HG02870 (cell line): ENCODE measurements around the gene C1orf159.
"Not testable (repeated sequence)": the region's sequence is repeated elsewhere in the genome, so short reads cannot be mapped to it uniquely, and the experiment has no call there.

Experiments used
- ATAC-seq: cut with Tn5 transposase; IDR thresholded peaks from one replicate; pipeline ENCODE4 v1.9.1; 2021; ENCODE audit warnings: mild to moderate bottlenecking, moderate library complexity; ENCODE audit not compliant: unreplicated experiment

The C1orf159 gene

DNA sequence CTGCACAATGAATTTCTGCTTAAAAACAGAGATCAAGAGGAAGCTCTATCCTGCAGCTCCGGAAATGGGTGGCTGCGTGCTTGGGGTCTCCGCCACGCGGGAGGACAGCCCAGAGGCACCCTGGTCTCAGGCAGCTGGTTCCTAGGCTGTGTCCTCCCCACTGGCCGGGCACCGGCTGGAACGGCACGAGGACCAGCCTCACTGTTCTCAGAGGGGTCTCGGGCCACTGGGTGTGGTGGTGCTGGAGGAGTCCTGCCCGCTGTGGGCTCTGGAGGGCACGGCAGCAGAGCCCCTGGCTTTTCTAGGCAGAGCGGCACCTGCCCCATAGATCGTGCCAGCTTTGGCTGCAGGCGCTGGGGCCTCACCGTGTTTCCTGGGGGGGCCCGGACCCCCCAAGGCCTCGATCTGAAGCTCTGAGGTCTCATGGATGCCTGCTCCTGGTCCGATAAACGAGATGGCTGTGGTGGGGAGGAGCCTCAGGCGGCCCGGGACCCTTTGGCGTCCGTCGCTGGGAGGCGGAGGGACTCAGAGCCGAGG, 33.6 kb downstream of the C1orf159 start:
- ATAC-seq: no peak

DNA sequence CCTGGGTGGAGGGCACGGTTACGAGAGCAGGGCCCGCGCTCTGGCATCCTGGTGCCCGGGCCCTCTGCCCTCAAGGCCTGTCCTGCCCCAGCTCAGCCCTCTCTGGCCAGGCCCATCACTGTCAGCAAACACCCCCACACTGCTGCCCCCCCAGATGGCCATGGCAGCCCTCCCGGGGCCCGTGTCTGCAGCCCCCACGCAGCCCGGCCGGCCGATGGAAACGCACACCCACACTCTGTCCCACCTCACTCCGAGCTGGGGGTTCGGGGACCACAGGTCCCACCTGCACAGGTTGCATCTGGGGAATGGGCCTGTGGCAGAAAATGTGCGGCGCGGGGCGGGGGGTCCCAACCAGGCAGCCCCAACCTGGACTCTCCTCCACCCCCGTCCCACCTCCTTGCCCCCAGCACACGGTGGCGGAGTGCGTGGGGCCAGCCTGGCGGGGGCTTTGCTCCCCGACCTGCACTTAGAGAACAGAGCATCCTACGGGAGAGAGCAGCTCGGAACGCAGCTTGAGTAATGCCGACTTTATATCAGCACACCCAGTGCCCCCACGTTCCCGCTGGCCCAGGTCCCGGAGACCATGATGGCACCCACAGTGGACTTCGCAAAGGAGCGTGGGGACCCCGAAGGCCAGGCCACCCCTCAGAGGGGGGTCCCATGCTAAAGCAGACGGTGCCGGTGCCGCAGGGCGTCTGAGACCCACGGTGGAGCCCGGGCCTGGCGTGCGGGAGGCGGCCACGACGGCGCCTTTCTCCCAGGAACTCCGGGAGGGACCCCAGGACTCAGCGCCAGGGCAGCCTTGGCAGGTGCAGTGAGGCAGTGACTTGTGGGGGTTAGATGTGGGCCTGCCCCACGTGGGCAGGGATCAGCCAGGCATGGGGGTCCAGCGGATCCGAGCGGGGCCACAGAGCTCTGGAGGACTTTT, 34.3 kb downstream of the C1orf159 start:
- no peak for ATAC-seq

DNA sequence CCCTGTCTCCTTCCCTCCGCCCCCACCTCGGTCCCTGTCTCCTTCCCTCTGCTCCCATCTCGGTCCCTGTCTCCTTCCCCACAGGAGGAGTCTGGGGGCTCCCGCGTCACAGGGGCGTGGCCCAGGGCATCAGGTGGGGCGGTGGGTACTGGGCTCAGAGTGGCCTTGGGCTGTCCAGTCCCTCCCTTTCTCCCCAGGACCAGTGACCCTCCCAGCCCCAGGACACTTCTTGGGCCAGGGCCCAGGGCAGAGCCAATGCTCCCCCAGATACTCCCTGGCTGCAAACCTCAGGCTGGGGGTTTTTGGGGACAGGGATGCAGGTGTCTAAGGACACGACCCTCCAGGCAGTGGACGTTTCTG, 35.0 kb downstream of the C1orf159 start:
- no peak for ATAC-seq

GRCh38 chr1:1080122-1080757, 35.6 kb downstream of the C1orf159 start:
- no peak for ATAC-seq

GRCh38 chr1:1079408-1080121, 36.3 kb downstream of the C1orf159 start:
- no peak for ATAC-seq

GRCh38 chr1:1077396-1077795, 38.5 kb downstream of the C1orf159 start:
- not testable (repeated sequence) for ATAC-seq

- no peak for ATAC-seq
Measured at GRCh38 chr1:1075148-1075935, 40.5 kb downstream of the C1orf159 start.

DNA sequence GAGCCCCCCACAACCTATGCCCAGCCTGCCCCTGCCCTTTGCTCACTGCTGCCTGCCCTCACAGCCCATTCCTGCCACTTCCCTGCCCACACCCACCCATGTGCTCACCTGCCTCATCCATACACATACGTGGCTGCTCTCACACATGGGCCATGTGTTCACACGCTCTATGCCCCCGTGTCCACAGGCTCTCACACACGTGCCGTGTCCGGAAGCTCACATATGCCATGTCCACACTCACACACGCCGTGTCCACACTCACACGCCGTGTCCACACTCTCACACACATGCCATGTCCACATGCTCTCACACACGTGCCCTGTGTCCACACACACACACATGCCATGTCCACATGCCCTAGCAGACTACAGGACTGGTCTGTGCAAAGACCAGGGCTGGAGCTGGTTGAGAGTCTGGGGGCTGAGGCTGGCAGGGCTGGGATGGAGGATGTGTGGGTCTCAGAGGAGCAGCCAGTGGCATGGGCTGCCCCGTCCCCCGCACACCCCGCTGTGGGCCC, 41.2 kb downstream of the C1orf159 start:
- ATAC-seq: no peak

- ATAC-seq: no peak
Measured at GRCh38 chr1:1073743-1074587, 41.9 kb downstream of the C1orf159 start, which contains the start of gene RNF223. Gene RNF223 (minus strand): TSS chr1:1074306. CDS start chr1:1072566, 1,740 bp downstream.

DNA sequence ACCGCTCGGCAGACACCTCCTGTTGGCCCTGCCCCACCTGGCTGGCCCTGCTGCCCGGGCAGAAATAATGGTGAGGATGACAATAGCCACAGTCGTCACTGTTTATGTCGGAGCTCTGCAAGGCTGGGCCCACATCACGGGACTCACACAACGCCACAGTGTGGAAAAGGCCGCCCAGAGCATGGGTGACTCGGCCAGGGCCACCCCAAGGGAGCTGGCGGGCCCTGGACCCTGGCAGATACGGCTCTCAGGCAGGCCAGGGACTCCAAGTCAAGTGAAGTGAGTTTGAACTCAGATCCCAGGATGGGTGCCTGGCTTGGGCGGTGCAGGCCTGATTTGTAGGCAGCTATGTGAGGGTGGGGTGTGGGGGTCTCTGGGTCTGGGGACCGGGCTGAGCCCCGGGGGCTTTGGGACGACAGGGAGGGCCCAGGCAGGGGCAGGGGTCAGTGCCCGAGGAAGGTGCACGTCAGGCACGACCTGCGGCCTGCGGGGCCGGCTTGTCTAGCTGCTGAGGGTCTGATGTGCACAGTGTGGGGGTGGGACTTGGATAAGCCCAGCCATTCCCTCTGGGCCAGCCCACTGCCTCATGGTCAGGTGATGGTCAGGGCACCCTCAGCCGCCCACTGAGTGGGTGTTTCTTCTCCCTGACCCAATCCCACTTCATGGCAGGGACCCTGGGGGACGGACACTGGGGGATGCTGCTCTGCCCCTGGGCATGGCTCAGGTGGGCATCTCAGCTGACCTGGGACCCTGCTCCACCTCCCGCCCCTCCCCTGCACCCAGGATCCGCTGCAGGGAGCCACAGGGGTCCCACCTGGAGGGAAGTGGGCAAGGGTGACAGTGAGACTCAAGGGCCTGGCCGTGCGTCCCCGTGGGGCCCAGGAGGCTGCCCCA, 42.8 kb downstream of the C1orf159 start:
- no peak for ATAC-seq

DNA sequence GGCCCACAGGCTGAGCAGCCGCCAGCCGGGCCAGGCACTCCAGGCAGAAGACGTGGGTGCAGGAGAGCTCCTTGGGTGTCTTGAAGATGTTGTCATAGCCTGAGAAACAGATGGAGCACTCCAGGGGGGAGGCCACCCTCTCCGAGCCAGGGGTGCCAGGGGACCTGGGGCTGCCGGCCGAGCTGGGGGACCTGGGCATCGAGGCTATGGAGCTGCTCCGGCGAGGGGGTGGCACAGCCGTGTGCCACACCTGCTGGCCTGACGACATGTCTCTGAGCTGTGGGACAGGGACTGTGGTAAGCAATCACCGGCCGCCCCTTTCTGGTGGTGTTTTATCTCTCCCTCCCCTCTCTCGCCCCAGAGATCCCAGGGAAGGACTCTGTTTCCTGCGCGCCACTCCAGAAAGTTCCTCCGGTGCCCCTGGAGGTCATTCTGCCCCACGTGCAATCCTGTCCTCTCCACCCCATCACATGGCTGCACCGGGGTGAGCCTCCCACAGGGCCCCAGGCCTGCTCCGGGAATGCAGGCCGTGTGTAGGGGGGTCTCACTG, 43.5 kb downstream of the C1orf159 start:
- ATAC-seq: no peak

DNA sequence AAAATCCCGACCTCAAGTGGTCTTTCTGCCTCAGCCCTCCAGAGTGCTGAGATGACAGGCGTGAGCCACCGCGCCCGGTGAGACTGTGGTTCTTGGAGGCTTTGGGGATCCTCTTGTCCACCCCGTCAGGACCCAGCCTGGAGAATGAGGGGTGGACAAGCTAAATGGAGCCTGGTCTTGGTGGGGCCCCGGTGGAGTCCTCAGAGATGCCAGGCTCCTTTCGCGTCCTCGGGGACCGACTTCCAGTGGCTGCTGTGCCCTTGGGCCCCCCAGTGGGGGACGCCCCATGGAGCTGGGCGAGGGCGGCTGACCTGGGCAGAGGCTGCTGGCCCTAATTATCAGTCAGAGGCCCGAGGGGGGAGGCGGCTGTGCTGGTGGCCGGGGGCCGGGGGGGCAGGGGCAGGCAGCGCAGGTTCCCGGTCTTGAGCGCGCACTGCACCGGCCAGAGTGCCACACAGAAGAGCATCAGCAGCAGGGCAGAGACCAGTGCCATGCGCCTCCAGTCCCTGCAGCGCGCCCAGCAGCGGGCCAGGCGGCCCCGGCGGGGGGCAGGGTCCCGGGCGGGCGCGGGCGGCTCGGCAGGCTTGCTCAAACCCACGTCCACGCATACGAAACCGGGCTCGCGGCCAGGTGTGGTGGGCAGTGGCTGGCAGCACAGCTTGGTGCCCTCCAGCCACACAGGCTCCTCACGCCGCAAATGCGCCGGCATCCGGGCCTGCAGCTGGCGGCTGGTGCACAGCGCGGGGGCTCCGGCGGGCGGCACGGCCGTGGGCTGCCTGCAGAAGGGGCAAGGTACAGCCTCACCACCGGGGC, 44.2 kb downstream of the C1orf159 start:
- ATAC-seq: no peak

GRCh38 chr1:1069711-1070676, 45.9 kb downstream of the C1orf159 start:
- no peak for ATAC-seq

DNA sequence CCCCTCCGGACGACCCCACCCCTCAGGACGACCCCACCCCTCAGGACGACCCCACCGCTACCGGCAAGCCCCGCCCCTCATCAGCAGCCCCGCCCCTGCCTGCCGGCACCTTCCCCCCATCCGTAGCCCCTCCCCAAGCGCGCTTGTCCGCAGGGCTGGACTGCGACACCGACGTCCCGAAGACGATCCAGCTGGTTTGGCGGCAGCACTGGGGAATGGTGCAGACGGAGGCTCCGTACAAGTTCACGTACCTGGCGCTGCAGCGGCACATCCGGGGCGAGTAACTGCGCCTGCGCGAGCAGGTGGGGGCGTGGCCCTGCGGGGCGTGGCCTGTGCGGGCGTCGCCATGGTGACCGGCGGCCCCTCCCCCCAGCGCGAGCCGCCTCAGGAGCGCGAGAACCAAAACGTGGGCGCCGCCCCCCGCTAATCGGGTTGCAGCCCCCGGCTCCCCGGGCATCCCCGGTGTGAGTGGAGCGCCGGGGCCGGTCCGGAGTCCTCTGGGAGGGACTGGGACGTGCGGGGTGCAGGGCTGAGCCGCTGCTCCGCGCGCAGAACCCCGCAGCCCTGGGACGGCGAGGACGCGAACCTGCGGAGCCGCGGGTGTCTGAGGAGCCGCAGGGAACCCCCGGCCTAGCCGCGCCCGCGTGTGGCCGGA, 46.7 kb downstream of the C1orf159 start:
- no peak for ATAC-seq

DNA sequence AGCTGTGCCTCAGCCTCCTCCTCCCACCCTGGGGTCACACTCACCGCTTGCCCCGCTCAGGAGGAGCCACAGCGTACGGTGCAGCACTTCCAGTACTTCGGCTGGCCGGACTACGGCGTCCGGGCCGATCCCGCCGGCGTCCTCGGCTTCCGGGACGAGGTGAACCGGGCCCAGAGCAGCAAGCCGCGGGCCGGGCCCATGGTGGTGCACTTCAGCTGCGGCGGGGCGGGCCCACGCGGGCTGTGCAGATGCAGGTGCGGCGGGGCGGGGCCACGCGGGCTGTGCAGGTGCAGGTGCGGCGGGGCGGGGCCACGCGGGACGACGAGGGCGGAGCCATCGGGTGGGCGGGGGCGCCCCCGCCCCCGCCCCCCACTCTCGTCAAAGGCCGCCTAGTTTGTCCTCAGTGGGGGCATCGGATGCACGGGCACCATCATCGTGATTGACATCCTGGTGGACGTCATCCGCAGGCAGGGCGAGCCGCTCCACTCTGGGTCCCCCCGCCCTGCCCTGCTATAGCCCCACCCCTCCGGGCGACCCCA, 47.3 kb downstream of the C1orf159 start:
- no peak for ATAC-seq
